HG03103 (cell line): ENCODE measurements around the gene DENND1B.
A peak's percentile ranks its signal among the peaks of the same experiment; 100 is the strongest.
"Not testable (repeated sequence)": the region's sequence is repeated elsewhere in the genome, so short reads cannot be mapped to it uniquely, and the experiment has no call there.

Source experiments
- ATAC-seq: cut with Tn5 transposase; IDR thresholded peaks from one replicate; pipeline ENCODE4 v1.9.1; 2021; ENCODE audit warnings: low read depth; ENCODE audit not compliant: unreplicated experiment

Gene DENND1B

DNA sequence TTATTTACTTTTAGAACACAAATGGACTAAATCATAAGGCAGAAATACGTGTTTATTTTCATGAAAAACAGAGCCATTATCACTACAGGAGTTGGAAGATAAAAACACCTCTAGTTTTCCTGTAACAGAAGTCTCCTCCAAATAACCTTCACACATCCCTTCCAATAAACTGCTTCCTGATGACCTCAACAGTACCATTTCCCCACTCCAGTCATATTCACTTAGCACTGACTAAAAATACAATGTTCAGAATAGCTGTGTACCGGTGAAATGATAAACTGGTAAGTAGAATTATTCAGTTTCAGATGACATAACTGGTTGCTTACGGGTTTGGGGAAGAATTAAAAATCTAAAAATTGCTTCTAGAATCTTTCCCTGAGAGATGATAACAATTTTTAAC lies 137.9 kb downstream of the DENND1B start:
- ATAC-seq, result no peak

DNA sequence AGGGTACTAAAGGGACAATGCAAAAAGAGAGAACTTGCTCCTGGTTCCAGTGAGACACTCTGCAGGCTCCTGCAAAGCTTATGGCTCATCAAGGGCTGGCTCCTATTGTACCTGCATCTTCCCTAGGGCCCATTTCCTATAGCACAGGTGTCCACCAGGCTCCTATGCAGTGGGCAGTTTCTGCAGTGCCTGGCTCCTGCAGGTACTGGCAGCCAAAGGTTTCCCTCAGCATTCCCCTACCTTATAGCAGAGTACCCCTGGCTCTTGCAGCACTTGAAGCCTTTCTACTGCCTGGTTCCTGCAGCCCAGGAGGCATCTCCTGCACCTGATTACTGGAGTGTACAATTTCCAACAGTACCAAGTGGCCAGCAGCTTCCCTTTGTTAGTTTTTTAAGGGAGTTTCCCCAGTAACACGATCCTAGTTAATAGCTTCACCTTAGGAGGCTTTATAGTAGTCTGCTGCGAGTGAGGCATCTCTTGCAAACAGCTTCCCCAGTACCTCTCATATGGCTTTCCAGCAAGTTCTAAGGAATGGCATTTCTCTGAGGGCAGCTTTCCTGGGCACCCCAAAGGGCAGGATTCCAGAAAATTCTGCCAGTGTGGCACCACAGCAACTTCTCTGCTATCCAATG lies 141.7 kb downstream of the DENND1B start:
- ATAC-seq, result no peak

DNA sequence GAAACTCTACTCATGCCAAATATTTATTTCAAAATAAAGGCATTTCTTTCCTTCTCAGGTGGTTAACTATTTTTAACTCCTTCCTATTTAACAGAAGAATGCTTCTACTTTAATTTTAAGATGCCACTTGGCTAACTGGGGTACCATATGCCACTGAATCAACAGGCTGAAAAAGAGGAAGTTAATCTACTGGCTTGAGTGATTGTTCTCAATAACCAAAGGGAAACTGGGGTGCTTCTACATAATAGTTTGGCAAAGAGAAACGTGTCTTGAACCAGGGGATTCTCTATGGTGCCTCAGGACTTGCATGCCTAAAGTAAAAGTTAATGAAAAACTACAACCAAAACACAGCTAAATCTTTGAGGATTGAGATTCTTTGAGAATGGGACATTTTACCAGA lies 142.6 kb downstream of the DENND1B start:
- no peak for ATAC-seq

DNA sequence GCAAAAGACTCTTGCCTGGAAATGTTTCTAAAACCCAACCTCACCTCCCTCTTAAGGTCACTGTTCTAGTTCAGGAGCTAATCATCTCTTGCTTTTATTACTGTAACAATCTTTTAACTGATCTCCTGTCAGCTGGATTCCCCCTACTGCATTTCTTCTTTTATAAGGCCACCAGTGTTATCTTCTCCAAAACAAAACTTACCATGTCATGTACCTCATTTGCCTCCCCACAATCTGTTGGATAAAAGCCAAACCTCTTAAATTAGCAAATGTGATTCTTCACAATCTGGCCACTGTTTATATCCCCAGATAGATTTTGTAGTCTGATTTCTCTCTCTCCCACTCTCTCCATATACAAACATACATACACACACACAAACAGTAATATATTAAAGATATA lies 143.3 kb downstream of the DENND1B start:
- ATAC-seq, result no peak

DNA sequence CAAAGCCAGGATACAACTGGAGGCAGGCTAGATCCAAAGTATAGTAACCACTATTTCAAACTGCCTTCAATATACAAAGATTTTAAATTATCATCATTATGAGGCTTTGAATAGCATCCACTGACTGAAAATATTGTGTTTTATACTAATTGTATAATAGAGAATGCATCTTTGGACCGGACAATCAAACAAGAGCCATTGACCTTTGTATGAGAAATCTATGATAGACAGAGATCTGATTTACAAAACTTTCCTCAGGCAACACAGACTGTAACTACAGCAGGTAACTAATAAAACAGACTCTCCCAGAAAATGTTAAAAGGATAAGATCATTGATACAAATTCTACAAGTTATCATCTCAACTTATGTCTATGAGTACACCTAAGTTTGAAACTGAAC lies 152.9 kb downstream of the DENND1B start:
- no peak for ATAC-seq

DNA sequence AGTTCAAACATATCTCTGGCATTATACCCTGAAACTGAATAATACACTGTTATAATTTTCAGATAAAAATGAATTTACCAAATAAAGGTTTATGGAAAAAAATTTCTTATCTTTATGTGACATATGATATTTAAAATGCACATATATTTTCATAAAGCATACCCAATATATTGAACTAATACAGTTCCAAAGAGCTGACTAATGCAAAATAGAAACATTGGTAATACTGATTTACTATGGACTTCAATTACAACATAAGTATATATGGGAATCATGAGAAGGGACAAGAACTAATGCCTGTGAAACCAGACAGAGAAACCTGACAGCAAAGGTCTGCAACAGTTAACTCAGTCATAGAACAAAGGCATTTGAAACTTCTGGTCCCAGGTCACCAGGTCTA lies 153.5 kb downstream of the DENND1B start:
- no peak for ATAC-seq

DNA sequence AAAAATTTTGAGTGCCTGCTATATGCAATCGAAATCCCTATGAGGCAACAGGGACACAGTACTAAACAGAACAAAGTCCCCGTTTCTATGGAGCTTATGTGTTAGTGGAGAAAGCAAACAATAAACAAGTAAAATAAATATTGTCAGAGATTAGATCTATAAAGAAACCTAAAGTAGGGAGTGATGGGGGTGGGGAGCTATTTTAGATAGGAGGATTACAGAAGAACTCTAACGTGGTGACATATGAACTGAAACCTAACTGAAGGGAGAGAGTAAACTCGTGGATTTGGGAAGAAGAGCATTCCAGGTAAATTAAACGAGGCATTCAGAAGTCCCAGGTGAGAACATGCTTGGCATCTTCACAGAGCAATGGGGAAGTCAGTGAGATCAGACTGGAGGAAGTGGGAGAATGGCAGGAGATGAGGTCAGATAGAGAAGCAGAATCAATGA lies 154.5 kb downstream of the DENND1B start:
- ATAC-seq, result no peak

DNA sequence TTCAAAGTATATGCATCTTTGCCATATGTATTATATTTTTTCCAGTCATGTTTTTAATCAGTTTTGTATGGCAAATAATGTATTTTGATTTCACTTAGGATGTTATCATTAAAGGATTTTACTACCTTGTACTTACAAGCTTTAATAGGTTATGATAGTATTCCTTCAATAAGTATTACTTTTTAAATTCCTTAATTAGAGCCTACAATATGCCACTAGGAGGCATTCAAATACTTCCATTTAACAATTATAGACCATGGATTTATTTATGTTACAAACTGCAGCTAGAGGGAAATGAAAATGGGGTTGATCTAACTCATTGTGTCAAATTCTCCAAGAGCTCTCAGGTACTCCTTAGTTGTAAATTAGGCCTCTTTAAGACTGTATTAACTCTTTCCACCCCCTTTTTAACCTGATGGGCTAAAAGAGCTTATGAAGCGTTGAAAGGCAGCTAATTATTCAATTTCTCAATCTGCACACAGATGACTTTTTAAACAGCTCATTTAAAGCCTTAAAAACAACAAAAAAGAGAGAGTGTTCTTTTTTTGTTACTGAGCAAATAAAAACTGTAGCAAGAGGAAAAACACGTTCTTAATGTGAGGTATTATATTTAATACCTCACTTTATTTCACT lies 156.2 kb downstream of the DENND1B start:
- no peak for ATAC-seq

DNA sequence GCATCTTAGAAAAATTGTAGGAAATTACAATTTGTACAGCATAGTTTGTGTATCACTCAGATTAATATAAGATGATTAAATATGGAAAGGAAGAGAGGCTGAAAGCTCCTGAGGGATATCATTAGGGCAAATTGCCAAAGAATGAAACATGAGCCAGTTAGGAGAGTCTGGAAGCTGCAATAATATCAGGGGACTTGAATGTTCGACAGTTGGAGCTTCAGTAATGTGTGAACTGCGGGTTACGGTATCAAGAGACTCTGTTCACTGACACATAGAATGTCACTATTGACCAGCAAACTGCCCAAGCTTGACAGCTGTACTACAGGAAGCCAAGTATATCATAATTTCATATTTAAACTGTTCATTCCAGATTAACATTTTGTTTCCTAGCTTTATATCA lies 157.2 kb downstream of the DENND1B start:
- ATAC-seq, result no peak

DNA sequence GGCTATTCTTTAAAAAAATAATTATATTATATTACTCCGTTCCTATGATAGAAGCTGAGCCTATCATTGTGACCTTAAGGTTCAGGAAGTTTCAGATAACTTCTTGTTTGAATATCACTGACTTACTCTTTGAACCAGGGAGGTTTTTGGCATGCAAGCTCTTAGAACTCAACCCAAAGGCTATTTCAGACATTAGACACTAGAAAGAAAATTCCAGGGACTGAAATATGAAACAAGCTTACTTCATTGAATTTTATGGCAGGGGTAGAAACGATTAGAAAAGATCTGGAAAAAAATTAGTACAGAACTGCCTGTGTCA lies 159.6 kb downstream of the DENND1B start:
- no peak for ATAC-seq

DNA sequence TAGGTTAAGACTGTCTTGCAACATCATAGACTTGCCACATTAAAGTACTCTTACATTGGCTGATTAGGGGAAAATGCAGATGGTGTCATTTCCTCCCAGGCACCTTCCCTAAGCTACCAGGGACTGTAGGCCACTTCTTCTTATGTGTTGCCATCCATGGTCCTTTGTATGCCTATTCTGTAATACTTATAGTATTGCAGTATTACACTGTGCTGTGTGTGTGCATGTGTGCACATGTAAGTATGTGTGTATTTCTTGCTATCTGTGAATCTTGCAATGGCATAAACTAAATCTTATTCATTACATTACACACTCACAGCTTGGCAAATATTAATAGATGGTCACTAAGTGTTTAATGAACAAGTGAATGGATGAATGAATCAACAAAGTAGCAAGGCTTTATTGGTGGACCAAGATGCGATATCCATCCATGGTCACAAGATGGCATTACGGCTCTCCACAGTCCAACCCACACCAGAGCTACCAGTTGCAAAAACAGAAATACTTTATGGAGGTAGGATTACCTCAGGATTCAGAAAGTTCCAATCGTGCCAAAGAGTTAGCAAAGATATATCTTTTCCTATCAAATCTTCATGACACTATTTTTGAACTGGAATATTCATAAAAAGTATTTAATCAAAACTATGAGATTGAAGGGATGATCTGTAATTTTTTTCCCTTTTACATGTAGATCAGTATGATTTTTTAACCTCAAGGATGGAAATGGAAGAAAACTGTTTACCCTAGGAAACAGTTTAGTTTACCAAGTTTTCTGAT lies 160.2 kb downstream of the DENND1B start:
- peak; percentile 78 for ATAC-seq

DNA sequence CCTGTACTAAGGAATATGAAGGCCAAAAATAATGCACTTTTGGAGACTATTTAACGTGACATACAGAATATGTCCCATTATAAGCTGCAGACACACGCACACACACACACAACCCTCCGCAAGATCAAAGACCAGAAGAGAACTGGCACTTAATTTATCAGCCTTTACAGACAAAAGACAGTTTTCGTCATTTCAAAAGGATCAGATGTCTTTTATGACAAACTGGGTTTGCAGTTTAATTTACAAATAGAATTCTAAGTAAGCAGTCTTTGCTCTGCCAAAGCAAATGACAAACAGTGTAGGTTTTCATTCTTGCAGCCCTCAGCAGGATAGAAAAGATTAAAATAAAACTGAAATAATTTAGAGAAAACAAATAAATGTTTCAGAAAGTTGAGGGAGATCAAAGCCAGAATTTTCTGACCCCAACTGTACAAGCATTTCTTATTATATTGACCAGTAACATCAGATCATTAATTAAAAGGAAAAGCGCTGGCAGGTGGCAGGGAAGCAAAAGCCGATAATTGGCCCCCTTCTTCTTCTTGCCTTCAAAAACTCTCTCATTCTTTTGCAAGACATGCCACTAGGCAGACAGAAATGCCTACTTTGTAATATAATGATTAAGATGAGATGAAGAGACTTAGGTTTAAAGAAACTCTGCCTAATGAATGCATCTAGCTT lies 169.0 kb downstream of the DENND1B start:
- no peak for ATAC-seq

DNA sequence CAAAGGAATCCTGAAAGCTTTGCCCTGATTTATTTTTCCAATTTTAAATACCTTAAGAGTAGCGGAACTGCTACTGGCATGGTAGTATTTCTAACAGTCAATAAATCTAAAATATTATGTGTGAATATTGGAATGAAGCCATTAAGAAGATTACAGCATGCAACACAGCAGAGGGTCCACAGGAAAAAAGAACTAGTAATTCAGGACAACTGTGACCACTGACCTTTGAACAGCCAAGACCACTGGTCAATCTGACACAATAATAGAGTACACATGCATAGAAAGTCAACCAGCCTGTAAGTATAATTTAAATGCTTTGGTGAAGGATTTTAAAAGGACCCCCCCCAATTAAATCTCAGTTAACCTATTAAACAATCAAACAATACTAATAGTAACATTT lies 171.0 kb downstream of the DENND1B start:
- no peak for ATAC-seq

DNA sequence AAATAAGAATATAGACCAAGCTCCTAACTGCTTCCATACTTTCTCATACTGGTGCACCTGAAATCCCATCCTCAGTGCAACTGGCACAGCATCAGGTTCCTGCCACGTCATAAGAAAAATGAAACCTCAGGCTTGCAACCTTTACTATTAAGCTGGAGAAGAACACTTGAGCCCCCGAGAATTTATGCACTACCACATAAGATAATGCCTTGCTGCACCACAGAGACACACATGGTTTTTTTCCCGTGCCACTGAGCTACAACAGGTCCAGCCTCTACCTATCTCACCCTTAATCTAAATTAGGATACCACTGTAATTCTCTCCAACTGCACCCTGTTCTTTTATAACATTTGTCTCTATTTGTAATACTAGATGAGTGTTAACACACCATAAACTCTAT lies 174.5 kb downstream of the DENND1B start:
- ATAC-seq, result no peak

DNA sequence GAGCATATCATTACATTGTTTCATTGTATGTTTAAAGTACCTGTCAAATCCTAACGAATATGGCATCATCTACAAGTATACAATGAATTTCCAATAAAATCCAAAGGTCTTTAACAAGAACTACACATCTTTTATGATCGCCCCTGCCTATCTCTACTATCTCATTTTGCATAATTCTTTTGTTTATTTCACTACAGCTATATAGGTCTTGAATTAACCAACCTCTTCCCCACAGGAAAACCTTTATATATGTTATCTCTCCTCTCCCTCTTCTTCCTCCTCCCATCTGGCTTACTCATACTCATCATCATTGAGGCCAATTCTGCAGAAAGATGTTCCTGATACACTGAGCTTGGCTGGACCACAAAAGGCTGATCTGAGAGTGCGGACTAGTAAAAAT lies 175.5 kb downstream of the DENND1B start:
- no peak for ATAC-seq

DNA sequence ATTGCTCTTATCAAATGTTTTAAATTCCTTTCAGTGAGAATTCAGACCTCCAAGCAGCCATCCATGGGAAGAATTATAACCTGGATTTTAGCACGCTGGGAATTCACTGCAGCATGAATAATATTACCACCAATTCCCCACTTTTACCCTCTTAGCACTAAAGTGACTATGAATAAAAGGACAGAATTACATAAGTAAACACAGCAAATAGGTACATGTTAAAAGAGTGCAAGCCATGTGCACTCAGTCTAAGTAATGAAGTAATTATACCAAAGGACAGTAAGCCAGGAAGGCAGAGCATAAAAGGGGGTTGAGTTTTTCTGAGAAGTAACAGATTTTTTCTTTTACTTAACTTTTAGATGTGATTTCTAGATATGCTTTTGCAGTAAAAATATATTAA lies 176.3 kb downstream of the DENND1B start:
- ATAC-seq, result no peak

DNA sequence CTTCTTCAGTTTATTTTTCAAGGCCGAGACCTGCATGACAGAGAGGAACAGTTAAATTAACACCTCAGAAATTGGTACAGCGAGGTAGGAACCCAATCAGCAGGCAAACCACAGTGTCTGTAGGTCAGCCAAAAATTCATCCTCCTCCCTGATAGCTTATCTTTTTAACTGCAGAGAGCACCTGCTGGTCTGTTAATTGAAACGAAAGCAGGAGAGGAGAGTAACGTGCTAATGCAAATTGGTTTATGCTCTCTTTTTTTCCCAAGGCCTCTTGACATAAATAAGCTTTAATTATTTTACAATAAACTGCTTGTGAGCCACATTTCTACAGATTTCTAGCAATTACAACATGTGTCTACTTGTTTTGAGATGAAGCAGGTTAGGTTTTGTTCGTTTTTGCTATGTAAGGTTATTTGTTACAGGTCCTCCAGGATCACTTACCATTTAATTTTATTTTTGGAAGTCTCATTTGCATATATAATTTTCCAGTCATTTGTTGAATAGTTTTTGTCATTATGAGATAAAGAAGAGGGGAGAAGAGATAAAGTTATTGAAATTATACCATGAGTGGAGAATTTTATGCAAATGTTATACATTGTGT lies 179.9 kb downstream of the DENND1B start:
- ATAC-seq, result no peak

DNA sequence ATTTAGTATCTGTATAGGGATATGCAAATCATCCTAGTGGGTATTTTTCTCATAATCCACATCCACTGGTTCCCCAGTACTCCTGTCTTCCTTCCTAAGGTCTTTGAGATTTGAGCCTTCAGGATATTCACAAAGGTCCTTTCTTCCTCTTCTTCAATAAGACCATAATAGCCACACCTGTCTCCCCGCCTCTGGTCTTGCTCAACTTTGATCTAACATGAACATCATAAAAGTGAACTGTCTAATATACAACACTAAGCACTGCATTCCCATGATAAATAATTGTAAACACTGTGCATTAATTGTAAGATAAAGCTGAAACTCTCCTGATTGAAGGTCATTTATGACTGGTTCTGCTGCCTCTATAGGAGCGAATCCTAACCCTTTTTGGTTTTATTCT lies 184.6 kb downstream of the DENND1B start:
- ATAC-seq, result no peak

DNA sequence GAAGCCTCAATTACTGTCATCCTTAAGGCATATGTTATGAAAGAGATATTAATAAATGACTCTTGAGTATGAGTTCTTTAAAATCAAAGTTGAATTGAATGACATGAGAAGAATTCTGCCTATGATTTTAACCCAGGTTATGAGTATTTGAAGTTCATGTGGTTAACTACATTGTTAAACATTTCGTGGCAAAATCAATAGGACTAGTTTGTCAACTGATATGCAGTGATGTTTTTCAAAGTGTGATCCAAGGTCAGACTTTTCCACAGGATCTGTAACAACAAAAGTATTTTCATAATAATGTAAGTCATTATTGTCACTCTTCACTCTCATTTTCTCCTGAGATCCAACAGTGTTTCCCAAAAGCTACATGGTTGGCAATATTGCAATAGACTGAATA lies 189.5 kb downstream of the DENND1B start:
- no peak for ATAC-seq

DNA sequence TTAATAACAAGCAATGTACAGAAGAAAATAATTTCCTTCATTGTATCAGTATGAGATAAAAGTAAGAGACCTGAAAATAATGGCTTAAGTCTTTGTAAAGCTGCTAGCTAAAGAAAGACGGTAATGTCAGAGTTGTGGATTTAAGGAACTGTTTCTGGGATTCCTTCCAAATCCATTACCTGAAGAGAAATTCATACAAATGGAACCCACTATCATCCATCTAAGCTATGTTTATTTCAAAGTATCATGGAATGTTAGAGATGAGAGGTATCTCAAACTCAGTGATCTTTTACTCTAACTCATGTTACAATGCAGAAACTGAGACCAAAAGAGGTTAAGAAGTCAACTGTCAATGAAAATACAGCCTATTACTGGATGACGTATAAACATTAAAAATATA lies 197.7 kb downstream of the DENND1B start:
- no peak for ATAC-seq

DNA sequence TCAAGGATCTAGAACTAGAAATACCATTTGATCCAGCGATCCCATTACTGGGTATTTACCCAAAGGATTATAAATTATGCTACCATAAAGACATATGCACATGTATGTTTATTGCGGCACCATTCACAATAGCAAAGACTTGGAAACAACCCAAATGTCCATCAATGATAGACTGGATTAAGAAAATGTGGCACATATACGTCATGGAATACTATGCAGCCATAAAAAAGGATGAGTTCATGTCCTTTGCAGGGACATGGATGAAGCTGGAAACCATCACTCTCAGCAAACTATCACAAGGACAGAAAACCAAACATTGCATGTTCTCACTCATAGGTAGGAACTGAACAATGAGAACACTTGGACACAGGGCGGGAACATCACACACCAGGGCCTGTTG lies 199.7 kb downstream of the DENND1B start:
- not testable (repeated sequence) for ATAC-seq
